Psoas muscle (tissue), 8 donors: ENCODE results near the gene ARMH1. TPM values are rescaled to one million over a fixed set of nuclear protein-coding genes. Genes with fewer than 3 reads are reported as not detected.
"Not testable (repeated sequence)": the region's sequence is repeated elsewhere in the genome, so short reads cannot be mapped to it uniquely, and the experiment has no call there.

Source experiments
- ATAC-seq, 4 donors: fragments of 200-7000 bp; cut with Tn5 transposase; one replicate each; pipeline ENCODE4 v1.9.1; 2020; ENCODE audit warnings: moderate library complexity in 3 of 4, mild to moderate bottlenecking in 2 of 4
- DNase-seq, 2 donors: peaks; one replicate each; pipeline ENCODE4 v3.0.0-alpha.2; 2020
- H3K27ac ChIP-seq: fragments of 200-600 bp; one replicate; pipeline ENCODE4 v1.8.0; 2022
- H3K27me3 ChIP-seq, 3 donors: fragments of 200-600 bp in 1 of 3; one replicate each; pipeline versions ENCODE4 v1.6.1 to v1.8.0; 2013 to 2022; ENCODE audit warnings: low read length in 2 of 3, mild to moderate bottlenecking in 2 of 3, moderate library complexity in 1 of 3; ENCODE audit not compliant: insufficient read depth in 3 of 3
- H3K36me3 ChIP-seq, 2 donors: fragments of 200-600 bp in 1 of 2; one replicate each; pipeline versions ENCODE4 v1.6.1 to v1.8.0; 2013 to 2022; ENCODE audit warnings: low read depth in 1 of 2, mild to moderate bottlenecking in 1 of 2, moderate library complexity in 1 of 2; ENCODE audit not compliant: insufficient read depth in 1 of 2
- H3K4me1 ChIP-seq: fragments of 200-600 bp; one replicate; pipeline ENCODE4 v1.8.0; 2022
- H3K4me3 ChIP-seq: fragments of 200-600 bp; one replicate; pipeline ENCODE4 v1.8.0; 2022; ENCODE audit warnings: mild to moderate bottlenecking
- H3K9me3 ChIP-seq: fragments of 200-600 bp; one replicate; pipeline ENCODE4 v1.8.0; 2022
- CTCF ChIP-seq: fragments of 200-600 bp; IDR thresholded peaks from one replicate; pipeline ENCODE4 v1.8.0; 2022; ENCODE audit warnings: antibody characterized with exemption
- WGBS, 3 donors: extraction: QIAGEN DNeasy Blood & Tissue Kit; methylation state at CpG; one replicate each; pipeline versions ENCODE4 v1.1.6 to v1.1.7; 2013; 5-methylcytosine and 5-hydroxymethylcytosine counted together
- intact Hi-C, 2 donors: fragments of 100-400 bp; cut with DNase I; formaldehyde crosslinking; loops; one replicate each; pipeline versions ENCODE4 v1.11.0 to v1.14.2; 2022
- polyA plus RNA-seq, 3 donors: library from polyadenylated mRNA; stranded (reverse); fragments of 200-250 nt; gene quantifications; one replicate each; pipeline ENCODE4 v1.2.3, GENCODE V29; 2013
- total RNA-seq, 4 donors: library from RNA; stranded (reverse); fragmentation: NEBNext Ultra II Directional in 2 of 4; extraction: Animal tissue kit (Norgen Biotek cat#: 25700) in 2 of 4; gene quantifications; one replicate each; pipeline versions ENCODE4 v1.2.1 to v1.2.4, GENCODE V29; 2021 to 2023
- donor health status: healthy with polysubstance abuse.
- donor health status: DM: no; HTN: no; CAD: no; lungs with moderate emphysema.
- donor health status: Bipolar disorder and iron deficiency.
- donor health status: healthy.
- donor health status: DM: yes; HTN: yes; CAD: no.
- donor health status: DM: no; HTN: no; CAD: no.
- donor health status: DM: no; HTN: no; CAD: no.
- donor health status: DM: yes; HTN: yes; CAD: no.

The ARMH1 gene
- total and polyA plus RNA-seq, 7 donors, result 0.08 to 0.82 (median 0.62) TPM; not detected in 1

DNA sequence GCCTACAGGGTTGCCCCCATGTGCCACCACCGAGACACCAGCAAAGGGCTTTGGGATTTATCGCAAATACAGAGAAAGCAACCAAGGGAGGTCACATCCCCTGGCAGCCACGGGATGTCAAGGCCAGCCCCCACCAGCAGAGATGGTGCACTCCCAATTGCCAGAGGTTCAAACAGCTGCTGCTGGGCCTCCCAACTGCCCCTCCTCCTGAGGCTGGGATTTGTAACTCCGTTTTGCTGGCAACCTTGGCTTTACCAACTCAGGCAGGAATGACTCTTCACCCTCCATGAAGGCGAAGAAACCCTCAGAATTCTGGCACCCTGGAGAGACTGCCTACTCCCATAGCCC is 11.9 kb upstream of the ARMH1 start:
- ATAC-seq, result no peak
- intact Hi-C loops, result no loop called here
- DNase-seq, result no peak
- Histone ChIP-seq H3K27me3 (no peaks in the 10 kb centered on the region), H3K9me3 (no peaks in the 10 kb centered on the region), H3K27ac (no peak overlapping the region), H3K4me3 (no peak overlapping the region), H3K4me1 (no peaks in the 10 kb centered on the region), H3K36me3 (no peaks in the 10 kb centered on the region)
- 54 to 71% (median 64%) methylated on average over 5 of the region's 5 CpGs for WGBS, 3 donors
- no peak for TF ChIP-seq CTCF

- H3K9me3 ChIP-seq, result no peaks in the 10 kb centered on the region
- 91 to 93% (median 92%) methylated on average over 5 of the region's 5 CpGs for WGBS, 3 donors
- H3K27ac ChIP-seq, result no peak overlapping the region
- DNase-seq (no peak), ATAC-seq (no peak)
- no peaks in the 10 kb centered on the region for H3K36me3 ChIP-seq
- H3K27me3 ChIP-seq, result no peaks in the 10 kb centered on the region
- no peaks in the 10 kb centered on the region for H3K4me1 ChIP-seq
- no peak for TF ChIP-seq CTCF
- intact Hi-C loops, result no loop called here
- no peak overlapping the region for H3K4me3 ChIP-seq
Measured at GRCh38 chr1:44663417-44663816, 11.1 kb upstream of the ARMH1 start.

GRCh38 chr1:44664730-44665370 is 9.7 kb upstream of the ARMH1 start:
- H3K27ac ChIP-seq, result no peak overlapping the region
- DNase-seq (no peak), ATAC-seq (no peak)
- H3K27me3 ChIP-seq, result no peaks in the 10 kb centered on the region
- no peak overlapping the region for H3K4me3 ChIP-seq
- intact Hi-C loops, result no loop called here
- TF ChIP-seq CTCF, result no peak
- WGBS, 3 donors, result 78 to 83% (median 79%) methylated on average over 12 of the region's 12 CpGs
- no peaks in the 10 kb centered on the region for H3K36me3 ChIP-seq
- H3K9me3 ChIP-seq, result no peaks in the 10 kb centered on the region
- H3K4me1 ChIP-seq, result no peaks in the 10 kb centered on the region

DNA sequence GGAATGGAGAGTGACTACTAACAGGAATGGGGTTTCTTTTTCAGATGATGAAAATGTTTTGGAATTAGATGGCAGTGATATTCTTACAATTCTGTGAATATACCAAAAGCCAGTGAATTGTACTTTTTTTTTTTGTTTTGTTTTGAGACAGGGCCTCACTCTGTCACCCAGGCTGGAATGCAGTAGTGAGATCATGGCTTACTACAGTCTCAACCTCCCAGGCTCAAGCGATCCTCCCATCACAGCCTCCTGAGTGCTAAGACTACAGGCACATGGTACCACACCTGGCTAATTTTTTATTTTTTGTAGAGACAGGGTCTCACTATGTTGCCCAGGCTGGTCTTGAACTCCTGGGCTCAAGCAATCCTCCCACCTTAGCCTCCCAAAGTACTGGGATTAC is 7.8 kb upstream of the ARMH1 start:
- H3K9me3 ChIP-seq, ATAC-seq, H3K4me3 ChIP-seq, DNase-seq, H3K4me1 ChIP-seq, H3K36me3 ChIP-seq, H3K27me3 ChIP-seq, intact Hi-C loops, H3K27ac ChIP-seq: not testable (repeated sequence)
- WGBS, 3 donors, result 95 to 100% (median 98%) methylated on average over 1 of the region's 1 CpG

- Histone ChIP-seq H3K27ac (no peak overlapping the region), H3K27me3 (no peaks in the 10 kb centered on the region), H3K4me1 (peaks cover 22% of the 10 kb centered on the region), H3K9me3 (no peaks in the 10 kb centered on the region), H3K4me3 (no peak overlapping the region), H3K36me3 (no peaks in the 10 kb centered on the region)
- 55 to 77% (median 59%) methylated on average over 10 of the region's 10 CpGs for WGBS, 3 donors
- intact Hi-C loops, result no loop called here
- no peak for TF ChIP-seq CTCF
- no peak for ATAC-seq
- DNase-seq, result no peak
Measured at GRCh38 chr1:44670751-44671640, 3.5 kb upstream of the ARMH1 start.
